Stomach (tissue), 9 donors: ENCODE data around the gene MYL7. TPM values are rescaled to one million over a fixed set of nuclear protein-coding genes. Genes with fewer than 3 reads are reported as not detected.

Source experiments
- DNase-seq, 2 donors: peaks; one replicate each; pipeline versions ENCODE4 v3.0.0 to v3.0.0-alpha.2; 2013 to 2019
- H3K27ac ChIP-seq, 5 donors: fragments of 200-600 bp in 4 of 5; sonication (generic) in 4 of 5; one replicate each; pipeline ENCODE4 v1.5.1; 2013 to 2019; ENCODE audit warnings: mild to moderate bottlenecking in 1 of 5, moderate library complexity in 1 of 5
- H3K27me3 ChIP-seq, 3 donors: fragments of 200-600 bp; sonication (generic); one replicate each; pipeline ENCODE4 v1.5.1; 2017 to 2019; ENCODE audit warnings: mixed run types in 1 of 3
- H3K36me3 ChIP-seq, 4 donors: fragments of 200-600 bp; sonication (generic); 1 replicate in 3 of 4; 2 replicates in 1 of 4; pipeline ENCODE4 v1.5.1; 2016 to 2019
- H3K4me1 ChIP-seq, 4 donors: fragments of 200-600 bp; sonication (generic); one replicate each; pipeline ENCODE4 v1.5.1; 2016 to 2019
- H3K4me3 ChIP-seq, 4 donors: fragments of 200-600 bp; sonication (generic) in 3 of 4; one replicate each; pipeline ENCODE4 v1.5.1; 2016 to 2019; ENCODE audit warnings: mild to moderate bottlenecking in 1 of 4
- H3K9me3 ChIP-seq, 4 donors: fragments of 200-600 bp; sonication (generic); one replicate each; pipeline ENCODE4 v1.5.1; 2016 to 2019
- CTCF ChIP-seq, 7 experiments: fragments of 450-650 bp in 4 of 7; fragments of 200-600 bp in 3 of 7; sonication (generic) in 3 of 7; IDR thresholded peaks; one replicate each; pipeline ENCODE4 v1.5.1; 2016 to 2019; ENCODE audit warnings: antibody characterized with exemption in 7 of 7, control low read depth in 2 of 7, mild to moderate bottlenecking in 1 of 7
- EP300 ChIP-seq: sonication (generic); formaldehyde crosslinking; IDR thresholded peaks from one replicate; pipeline ENCODE4 v1.6.1; 2017; ENCODE audit warnings: antibody characterized with exemption
- POLR2A ChIP-seq, 4 donors: fragments of 450-650 bp; IDR thresholded peaks; one replicate each; pipeline ENCODE4 v1.6.1; 2016; ENCODE audit warnings: antibody characterized with exemption in 4 of 4, control low read depth in 2 of 4, mild to moderate bottlenecking in 1 of 4, moderate library complexity in 1 of 4
- POLR2AphosphoS5 ChIP-seq, 3 donors: sonication (generic); formaldehyde crosslinking; IDR thresholded peaks; one replicate each; pipeline ENCODE4 v1.6.1; 2016; ENCODE audit warnings: antibody characterized with exemption in 3 of 3
- WGBS, 5 donors: extraction: QIAGEN DNeasy Blood & Tissue Kit in 3 of 5; methylation state at CpG; one replicate each; pipeline versions ENCODE4 v1.1.5 to v1.1.7; 2013 to 2018; 5-methylcytosine and 5-hydroxymethylcytosine counted together
- intact Hi-C: fragments of 100-400 bp; cut with DNase I; formaldehyde crosslinking; loops from one replicate; pipeline ENCODE4 v1.15.1; 2023; ENCODE audit warnings: low total_unique reads
- polyA plus RNA-seq, 3 donors: library from polyadenylated mRNA; stranded (reverse); fragments of 200-250 nt; gene quantifications; one replicate each; pipeline ENCODE4 v1.2.3, GENCODE V29; 2013
- total RNA-seq, 5 donors: library from RNA; depleted of rRNA; stranded (reverse); fragments of >200 nt; gene quantifications; one replicate each; pipeline versions ENCODE4 v1.1.0 to v1.2.3, GENCODE V29; 2014 to 2016
- donor health status: healthy with polysubstance abuse.
- donor health status: Bipolar disorder and iron deficiency.
- donor health status: healthy.

Gene MYL7
- total and polyA plus RNA-seq, 8 donors, result 2.2 TPM; not detected in 7

- DNase-seq, result no peak
- H3K27me3 ChIP-seq, result peaks cover 0 to 23% (median 0%) of the 10 kb centered on the region in 3 donors
- 76 to 84% (median 80%) methylated on average over 4 to 16 of the region's 16 CpGs for WGBS, 5 donors
- H3K4me3 ChIP-seq, result no peak overlapping the region
- H3K4me1 ChIP-seq, result no peaks in the 10 kb centered on the region
- H3K9me3 ChIP-seq, result no peaks in the 10 kb centered on the region
- intact Hi-C loops, result no loop called here
- TF ChIP-seq EP300, result no peak
- no peak for TF ChIP-seq POLR2AphosphoS5 (IDR thresholded peaks at IDR 0.05)
- TF ChIP-seq CTCF (IDR thresholded peaks at IDR 0.05), result no peak
- no peak for TF ChIP-seq POLR2A (IDR thresholded peaks at IDR 0.05)
- H3K36me3 ChIP-seq, result no peaks in the 10 kb centered on the region
- no peak overlapping the region for H3K27ac ChIP-seq
Measured at GRCh38 chr7:44188480-44189225, 47.5 kb upstream of the MYL7 start.

- 63 to 70% (median 65%) methylated on average over 9 of the region's 9 CpGs for WGBS, 5 donors
- Histone ChIP-seq H3K4me3 (no peak overlapping the region), H3K27me3 (peaks cover 0 to 18% (median 0%) of the 10 kb centered on the region in 3 donors), H3K4me1 (no peaks in the 10 kb centered on the region), H3K9me3 (peaks cover 0 to 7% (median 3%) of the 10 kb centered on the region in 4 donors), H3K36me3 (peaks cover 0 to 2% (median 0%) of the 10 kb centered on the region in 4 donors), H3K27ac (no peak overlapping the region)
- TF ChIP-seq POLR2AphosphoS5 (IDR thresholded peaks at IDR 0.05) (no peak), CTCF (IDR thresholded peaks at IDR 0.05) (no peak), POLR2A (IDR thresholded peaks at IDR 0.05) (no peak), EP300 (no peak)
- intact Hi-C loops, result no loop called here
- DNase-seq, result no peak
Measured at GRCh38 chr7:44187636-44188416, 46.7 kb upstream of the MYL7 start.

- WGBS, 5 donors, result 65 to 79% (median 72%) methylated on average over 5 of the region's 5 CpGs
- peaks cover 0 to 15% (median 11%) of the 10 kb centered on the region in 4 donors for H3K9me3 ChIP-seq
- DNase-seq, result no peak
- H3K36me3 ChIP-seq, result peaks cover 0 to 6% (median 0%) of the 10 kb centered on the region in 4 donors
- no peak overlapping the region for H3K4me3 ChIP-seq
- H3K27me3 ChIP-seq, result peaks cover 0 to 7% (median 0%) of the 10 kb centered on the region in 3 donors
- no peaks in the 10 kb centered on the region for H3K4me1 ChIP-seq
- no peak for TF ChIP-seq POLR2A (IDR thresholded peaks at IDR 0.05)
- TF ChIP-seq CTCF (IDR thresholded peaks at IDR 0.05), result no peak
- no peak for TF ChIP-seq POLR2AphosphoS5 (IDR thresholded peaks at IDR 0.05)
- no peak for TF ChIP-seq EP300
- intact Hi-C loops, result no loop called here
- no peak overlapping the region for H3K27ac ChIP-seq
Measured at GRCh38 chr7:44186736-44187135, 45.6 kb upstream of the MYL7 start.

- DNase-seq, result peak in 1 of 2 donors; percentile 45
- intact Hi-C loops, result no loop called here
- no peak overlapping the region for H3K4me3 ChIP-seq
- no peak for TF ChIP-seq EP300
- 64 to 83% (median 73%) methylated on average over 2 to 5 of the region's 5 CpGs for WGBS, 5 donors
- H3K27me3 ChIP-seq, result peaks cover 0 to 12% (median 0%) of the 10 kb centered on the region in 3 donors
- no peak overlapping the region for H3K27ac ChIP-seq
- H3K4me1 ChIP-seq, result no peaks in the 10 kb centered on the region
- H3K36me3 ChIP-seq, result peaks cover 0 to 6% (median 0%) of the 10 kb centered on the region in 4 donors
- H3K9me3 ChIP-seq, result peaks cover 0 to 17% (median 11%) of the 10 kb centered on the region in 4 donors
Measured at GRCh38 chr7:44185729-44186128, 44.6 kb upstream of the MYL7 start.
